ENCODE measurements around the gene GIPC1.
"Not testable (repeated sequence)": the region's sequence is repeated elsewhere in the genome, so short reads cannot be mapped to it uniquely, and the experiment has no call there.

Gene GIPC1

DNA sequence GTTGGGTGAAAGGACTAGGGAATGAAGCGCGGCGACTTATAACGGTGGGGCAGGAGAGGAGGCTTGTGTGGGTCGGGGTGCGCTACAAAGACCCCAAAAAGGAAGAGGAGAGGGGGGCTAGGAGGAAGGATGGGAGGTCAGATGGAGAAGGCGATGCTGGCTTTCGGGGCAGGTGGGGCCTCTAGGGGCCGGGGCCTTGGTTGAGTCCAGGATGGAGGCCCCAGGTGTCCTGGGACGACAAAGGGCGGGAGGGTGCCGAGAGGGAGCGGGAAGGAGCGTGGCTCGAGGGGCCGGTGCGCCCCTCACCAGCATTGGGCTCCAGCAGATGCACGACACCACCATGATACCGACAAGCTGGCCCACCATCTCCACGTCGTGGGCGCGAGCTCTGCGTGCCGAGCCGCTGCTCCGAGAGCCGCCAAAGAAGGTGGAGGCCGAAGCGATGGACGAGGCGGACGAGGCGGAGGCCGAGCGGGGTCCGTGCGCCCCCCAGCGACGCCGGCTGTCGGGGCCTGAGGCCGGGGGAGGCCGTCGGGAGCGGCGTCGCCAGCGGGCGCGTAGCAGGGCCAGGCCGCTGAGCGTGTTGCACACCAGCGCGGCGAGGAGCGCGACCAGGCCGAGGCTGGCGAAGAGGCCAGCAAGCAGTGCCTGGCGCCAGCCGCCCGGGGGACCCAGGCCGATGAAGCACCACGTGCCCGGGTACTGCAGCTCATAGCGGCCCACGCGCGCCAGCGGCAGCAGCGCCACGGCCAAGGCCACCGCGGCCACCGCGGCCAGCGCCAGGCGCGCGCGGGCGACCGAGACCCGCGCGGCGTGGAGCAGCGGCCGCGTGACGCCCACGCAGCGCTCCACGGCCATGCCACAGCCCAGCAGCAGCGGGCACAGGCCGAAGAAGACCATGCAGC is 22.6 kb downstream of the GIPC1 start:
- FAIRE-seq (no peak), DNase-seq (ENCODE audit: extremely low spot score, insufficient read length, low read depth) (no peak)

- FAIRE-seq (peak; percentile 59), DNase-seq (ENCODE audit: extremely low spot score, insufficient read length, low read depth) (peak; percentile 78)
These were observed 23.6 kb downstream of the GIPC1 start for GRCh38 chr19:14472202-14472938.

DNA sequence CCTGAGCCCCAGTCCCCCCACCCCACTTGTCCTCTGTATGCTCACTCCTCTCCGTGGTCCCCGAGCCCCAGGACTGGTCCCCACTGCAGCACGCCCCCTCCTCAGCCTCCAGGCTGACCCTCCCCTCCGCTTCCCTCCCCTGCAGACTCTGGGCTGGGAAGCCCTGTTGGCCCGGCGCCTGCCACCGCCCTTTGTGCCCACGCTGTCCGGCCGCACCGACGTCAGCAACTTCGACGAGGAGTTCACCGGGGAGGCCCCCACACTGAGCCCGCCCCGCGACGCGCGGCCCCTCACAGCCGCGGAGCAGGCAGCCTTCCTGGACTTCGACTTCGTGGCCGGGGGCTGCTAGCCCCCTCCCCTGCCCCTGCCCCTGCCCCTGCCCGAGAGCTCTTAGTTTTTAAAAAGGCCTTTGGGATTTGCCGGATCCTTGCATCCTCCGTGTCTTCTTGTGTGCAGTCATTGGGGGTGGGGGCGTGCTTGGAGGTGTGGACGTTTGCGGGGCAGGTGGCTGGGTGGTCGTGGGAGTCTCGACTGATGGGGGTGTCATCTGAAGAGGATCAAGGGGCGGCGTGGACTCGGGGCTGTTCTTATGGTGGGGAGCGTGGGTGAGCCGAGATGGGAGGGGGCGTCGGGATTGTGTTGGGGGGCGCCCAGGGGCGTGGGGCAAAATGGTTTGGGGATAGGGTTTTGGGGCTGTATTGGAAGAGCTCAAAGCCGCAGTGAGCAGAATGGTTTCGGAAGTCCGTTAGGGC is 24.3 kb downstream of the GIPC1 start:
- DNase-seq (ENCODE audit: extremely low spot score, insufficient read length, low read depth): no peak
- FAIRE-seq: no peak

DNA sequence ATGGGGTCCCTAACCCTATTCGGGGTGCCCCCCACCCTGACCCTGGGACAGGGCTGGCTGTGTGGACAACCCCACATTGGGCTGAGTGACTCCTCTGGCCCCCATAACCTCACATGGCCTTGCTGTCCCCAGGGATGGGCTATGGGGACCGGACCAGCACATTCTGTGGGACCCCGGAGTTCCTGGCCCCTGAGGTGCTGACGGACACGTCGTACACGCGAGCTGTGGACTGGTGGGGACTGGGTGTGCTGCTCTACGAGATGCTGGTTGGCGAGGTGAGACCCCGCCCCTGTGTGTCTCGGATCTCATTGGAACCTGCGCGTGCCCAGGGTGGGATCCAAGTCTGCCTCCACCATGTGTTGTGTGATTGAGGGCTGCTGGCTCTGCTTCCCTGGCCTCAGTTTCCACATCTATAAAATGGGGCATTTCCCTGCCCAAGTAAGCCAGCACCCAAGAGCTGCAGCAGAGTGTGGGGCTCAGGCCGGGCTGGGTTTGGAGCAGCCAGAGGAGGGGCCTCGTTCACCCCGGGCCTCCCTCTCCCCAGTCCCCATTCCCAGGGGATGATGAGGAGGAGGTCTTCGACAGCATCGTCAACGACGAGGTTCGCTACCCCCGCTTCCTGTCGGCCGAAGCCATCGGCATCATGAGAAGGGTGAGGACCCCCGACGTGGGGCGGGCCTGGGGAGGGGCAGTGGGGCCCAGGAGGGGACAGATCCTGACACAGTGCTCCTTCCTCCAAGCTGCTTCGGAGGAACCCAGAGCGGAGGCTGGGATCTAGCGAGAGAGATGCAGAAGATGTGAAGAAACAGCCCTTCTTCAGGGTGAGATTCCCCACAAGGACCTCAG is 25.7 kb downstream of the GIPC1 start:
- FAIRE-seq (no peak), DNase-seq (ENCODE audit: extremely low spot score, insufficient read length, low read depth) (no peak)

DNA sequence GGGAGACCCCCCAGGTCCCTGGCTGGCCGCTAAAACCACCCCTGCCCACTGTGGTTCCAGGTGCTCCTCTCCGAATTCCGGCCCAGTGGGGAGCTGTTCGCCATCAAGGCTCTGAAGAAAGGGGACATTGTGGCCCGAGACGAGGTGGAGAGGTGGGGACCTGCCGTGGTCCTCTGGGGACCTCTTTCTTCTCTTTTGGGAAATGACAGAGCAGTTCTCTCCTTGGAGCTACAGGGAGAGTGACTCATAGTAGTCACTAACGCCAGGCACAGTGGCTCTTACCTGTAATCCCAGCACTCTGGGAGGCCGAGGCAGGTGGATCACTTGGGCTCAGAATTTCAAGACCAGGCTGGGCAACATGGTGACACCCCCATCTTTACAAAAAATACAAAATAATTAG is 28.1 kb downstream of the GIPC1 start:
- FAIRE-seq (no peak), DNase-seq (ENCODE audit: extremely low spot score, insufficient read length, low read depth) (no peak)

DNA sequence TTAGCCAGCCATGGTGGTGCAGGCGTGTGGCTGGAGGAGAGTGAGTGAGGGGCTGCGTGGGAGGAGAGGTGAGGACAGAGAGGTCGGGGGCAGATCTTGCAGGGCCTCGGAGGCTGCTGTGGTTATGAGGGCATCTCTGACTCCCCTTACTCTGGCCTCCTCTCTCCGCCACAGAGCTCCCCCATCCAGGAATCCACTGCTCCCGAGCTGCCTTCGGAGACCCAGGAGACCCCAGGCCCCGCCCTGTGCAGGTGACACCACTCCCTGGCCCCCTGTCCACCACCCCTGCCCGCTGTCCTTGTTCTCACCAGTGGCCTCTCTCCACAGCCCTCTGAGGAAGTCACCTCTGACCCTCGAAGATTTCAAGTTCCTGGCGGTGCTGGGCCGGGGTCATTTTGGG is 28.5 kb downstream of the GIPC1 start:
- FAIRE-seq (no peak), DNase-seq (ENCODE audit: extremely low spot score, insufficient read length, low read depth) (no peak)

GRCh38 chr19:14463747-14464146 is 32.2 kb downstream of the GIPC1 start:
- no peak for DNase-seq (ENCODE audit: extremely low spot score, insufficient read length, low read depth)
- FAIRE-seq: no peak

DNA sequence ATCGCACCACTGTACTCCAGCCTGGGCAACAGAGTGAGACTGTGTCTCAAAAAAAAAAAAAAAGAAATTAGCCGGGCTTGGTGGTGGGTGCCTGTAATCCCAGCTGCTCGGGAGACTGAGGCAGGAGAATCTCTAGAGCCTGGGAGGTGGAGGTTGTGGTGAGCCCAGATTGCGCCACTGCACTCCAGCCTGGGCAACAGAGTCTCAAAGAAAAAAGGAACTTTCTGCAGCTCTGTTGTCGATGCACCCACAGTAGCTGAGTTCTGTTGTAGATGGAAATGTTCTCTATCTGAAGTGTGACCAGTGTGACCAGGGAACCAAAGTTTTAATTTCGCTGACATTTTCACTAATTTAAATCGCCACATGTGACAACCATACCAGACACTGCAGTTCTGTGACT is 33.5 kb downstream of the GIPC1 start:
- not testable (repeated sequence) for DNase-seq (ENCODE audit: extremely low spot score, insufficient read length, low read depth); FAIRE-seq

GRCh38 chr19:14460935-14461334 is 35.0 kb downstream of the GIPC1 start:
- no peak for FAIRE-seq
- DNase-seq (ENCODE audit: extremely low spot score, insufficient read length, low read depth): no peak

DNA sequence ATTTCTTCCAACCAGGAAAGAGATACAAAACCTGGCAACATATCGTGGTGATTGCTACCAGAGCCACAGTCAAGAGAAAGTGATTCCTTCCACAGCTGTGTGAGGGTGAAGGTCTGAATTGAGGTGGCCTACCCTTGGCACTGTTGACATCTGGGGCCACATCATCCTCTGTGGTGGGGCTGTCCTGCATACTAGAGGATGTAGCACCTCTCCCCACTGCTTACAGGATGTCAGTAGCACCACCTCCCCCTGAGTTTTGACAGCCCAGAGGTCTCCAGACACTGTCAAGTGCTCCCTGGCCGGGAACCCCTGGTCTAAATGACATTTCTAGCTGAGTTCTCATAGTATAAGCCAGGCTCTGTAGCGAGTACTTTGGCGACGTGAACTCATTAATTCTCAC is 36.2 kb downstream of the GIPC1 start:
- FAIRE-seq: no peak
- DNase-seq (ENCODE audit: extremely low spot score, insufficient read length, low read depth): no peak

- not testable (repeated sequence) for DNase-seq (ENCODE audit: extremely low spot score, insufficient read length, low read depth); FAIRE-seq
These were observed 43.6 kb downstream of the GIPC1 start for GRCh38 chr19:14452303-14452702.

DNA sequence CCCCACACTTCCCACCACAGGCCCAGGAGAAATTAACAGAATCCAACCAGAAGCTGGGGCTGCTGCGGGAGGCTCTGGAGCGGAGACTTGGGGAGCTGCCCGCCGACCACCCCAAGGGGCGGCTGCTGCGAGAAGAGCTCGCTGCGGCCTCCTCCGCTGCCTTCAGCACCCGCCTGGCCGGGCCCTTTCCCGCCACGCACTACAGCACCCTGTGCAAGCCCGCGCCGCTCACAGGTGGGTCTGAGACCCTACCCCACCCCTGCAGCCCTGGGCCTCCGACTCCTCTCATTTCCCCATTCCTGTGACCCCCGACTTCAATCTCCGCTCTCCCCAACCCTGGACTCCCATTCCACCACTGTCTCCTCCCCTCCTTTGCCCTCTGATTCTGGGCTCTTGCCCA is 45.1 kb downstream of the GIPC1 start:
- no peak for FAIRE-seq
- no peak for DNase-seq (ENCODE audit: extremely low spot score, insufficient read length, low read depth)

DNA sequence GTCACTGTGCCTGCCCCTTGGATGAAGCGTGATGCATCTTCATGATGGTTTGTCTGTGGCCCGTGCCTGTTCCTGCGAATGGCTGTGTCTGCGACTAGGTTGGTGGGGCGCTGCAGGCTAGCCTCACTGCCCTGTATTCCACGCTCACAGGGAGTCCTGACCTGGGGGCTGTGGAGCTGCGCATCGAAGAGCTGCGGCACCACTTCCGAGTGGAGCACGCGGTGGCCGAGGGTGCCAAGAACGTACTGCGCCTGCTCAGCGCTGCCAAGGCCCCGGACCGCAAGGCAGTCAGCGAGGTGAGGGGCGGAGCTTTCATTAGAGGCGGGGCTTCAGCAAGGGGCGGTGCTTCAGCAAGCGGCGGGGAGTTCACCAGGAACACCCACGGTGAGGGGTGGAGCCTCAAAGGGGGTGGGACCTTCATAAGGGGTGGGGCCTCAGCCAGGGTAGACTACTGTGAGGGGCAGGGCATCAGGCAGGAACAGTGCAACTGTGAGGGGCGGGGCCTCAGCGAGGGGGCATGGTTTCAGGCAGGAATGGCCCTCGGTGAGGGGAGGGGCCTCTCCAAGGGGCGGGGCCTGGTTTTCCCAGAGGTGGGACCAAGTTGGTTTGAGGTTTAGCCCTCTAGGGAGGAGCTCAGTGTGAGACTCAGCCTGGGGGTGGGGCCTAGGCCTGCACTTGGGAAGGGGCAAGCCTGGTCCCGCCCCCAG is 45.6 kb downstream of the GIPC1 start:
- DNase-seq (ENCODE audit: extremely low spot score, insufficient read length, low read depth): no peak
- FAIRE-seq: peak; percentile 21

GRCh38 chr19:14449321-14449720 is 46.6 kb downstream of the GIPC1 start:
- DNase-seq (ENCODE audit: extremely low spot score, insufficient read length, low read depth): no peak
- FAIRE-seq: no peak

DNA sequence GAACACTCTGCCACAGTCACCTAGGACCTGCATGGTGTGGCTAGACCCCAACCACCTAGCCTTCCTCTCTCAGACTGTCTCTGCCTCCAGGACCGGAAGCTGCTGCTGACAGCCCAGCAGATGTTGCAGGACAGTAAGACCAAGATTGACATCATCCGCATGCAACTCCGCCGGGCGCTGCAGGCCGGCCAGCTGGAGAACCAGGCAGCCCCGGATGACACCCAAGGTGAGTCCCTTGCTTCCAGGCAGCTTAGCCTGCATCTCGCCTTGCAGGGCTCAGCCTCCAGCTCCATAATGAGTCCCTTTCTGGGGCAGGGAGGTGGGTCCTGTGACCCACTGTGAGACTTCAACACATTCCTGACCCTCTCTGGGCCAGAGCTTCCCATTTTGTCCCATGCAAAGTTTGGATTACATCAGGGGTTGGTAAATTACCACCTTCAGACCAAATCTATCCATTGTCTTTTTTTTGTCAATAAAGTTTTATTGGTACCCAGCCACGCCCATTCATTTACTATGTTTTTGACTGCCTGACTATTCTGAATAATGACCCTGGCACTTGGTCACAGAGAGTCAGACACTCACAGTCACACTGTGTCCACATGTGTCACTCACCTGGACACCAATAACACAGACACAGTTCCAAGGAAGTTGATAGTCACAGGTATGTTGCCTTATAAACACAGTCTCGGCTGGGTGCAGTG is 49.4 kb downstream of the GIPC1 start:
- FAIRE-seq: no peak
- DNase-seq (ENCODE audit: extremely low spot score, insufficient read length, low read depth): no peak

- DNase-seq (ENCODE audit: extremely low spot score, insufficient read length, low read depth) (no peak), FAIRE-seq (no peak)
These were observed 52.2 kb downstream of the GIPC1 start for GRCh38 chr19:14443632-14444216.

- no peak for FAIRE-seq
These were observed 52.9 kb downstream of the GIPC1 start for GRCh38 chr19:14442891-14443631.

More at GRCh38 chr19:14442891-14443631, 52.9 kb downstream of the GIPC1 start:
- no peak for DNase-seq (ENCODE audit: extremely low spot score, insufficient read length, low read depth)

All from GM18507 (cell line).